DMS 273 (cell line): ENCODE measurements around the gene PASD1.

Source experiments
- DNase-seq: peaks from one replicate; lab custom pipeline; 2025; ENCODE audit not compliant: unreplicated experiment; lab: John Stamatoyannopoulos, UW

Gene PASD1

DNA sequence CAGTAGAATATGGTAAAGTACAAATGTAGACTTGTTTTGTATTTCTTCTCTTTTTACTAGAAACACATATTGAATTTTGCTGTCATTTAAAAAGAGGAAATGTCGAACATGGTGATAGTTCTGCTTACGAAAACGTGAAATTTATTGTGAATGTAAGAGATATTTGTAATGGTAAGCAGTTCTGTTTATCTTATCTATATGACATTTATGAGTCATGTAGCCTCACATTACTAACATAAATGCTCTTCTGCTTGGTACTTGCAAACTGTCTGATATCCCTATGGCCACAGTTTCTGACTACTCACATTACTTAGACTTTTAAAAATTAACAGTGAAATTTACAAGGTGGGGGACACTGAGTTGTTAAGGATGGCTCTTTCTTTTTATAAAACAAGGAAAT is 57.9 kb downstream of the PASD1 start:
- DNase-seq, result no peak

DNA sequence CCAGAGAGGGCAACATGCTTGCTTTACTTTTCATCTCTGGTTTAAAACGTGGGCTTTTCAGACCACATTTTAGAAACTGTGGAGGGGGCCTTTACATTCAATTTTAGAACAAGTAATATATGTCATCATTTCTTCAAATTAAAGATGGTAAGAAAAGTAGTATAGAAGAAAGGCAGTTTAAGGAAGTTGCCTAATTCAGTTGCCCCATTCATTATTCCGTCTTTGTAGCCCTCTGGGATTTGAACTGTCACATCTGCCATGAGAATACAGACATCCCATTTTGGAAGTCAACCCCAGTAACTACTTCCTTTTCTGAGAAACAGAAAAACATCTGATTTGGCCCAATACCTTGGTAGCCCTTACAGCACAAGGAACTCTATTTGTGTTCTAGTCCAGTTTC is 61.2 kb downstream of the PASD1 start:
- DNase-seq, result no peak

DNA sequence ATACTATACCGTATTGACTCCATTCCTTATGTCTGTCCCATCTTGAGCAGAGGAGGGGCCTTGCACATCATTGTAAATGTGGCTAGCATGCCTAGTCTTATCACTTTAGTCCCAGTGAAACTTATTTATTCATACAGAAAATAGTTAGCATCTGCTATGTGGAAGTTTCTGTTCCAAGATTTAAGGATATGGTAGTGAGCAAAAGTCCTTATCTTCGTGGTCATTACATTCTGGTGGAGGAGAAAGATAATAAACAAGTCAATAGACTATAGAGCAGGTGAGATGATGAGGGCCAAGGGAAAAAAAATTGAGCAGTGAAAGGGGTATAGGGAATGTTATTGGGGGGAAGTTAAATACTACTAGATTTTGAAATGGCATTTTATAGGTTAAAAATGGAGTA is 68.3 kb downstream of the PASD1 start:
- no peak for DNase-seq

- DNase-seq, result peak; percentile 15
These were observed 69.7 kb downstream of the PASD1 start for GRCh38 chrX:151633157-151633556.

DNA sequence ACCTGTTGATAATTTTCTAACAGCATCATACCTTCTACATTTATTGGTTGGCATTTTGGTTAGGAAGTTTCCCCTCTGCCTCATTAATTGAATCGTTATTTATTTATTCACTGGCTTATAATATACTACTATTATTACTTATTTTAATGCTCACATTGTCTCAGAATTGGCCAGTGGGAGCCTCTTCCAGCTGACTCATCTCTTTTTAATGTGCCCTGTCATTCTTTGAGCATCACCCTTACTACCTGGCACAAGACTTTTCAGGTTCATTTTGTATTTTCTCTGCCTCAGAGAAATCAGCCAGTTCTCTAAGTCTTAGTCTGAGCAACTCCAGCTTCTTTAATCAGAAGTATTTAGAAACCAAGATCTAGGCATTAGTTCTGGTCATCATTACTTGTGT is 71.5 kb downstream of the PASD1 start:
- no peak for DNase-seq

- no peak for DNase-seq
These were observed 78.1 kb downstream of the PASD1 start for GRCh38 chrX:151641564-151641963.

DNA sequence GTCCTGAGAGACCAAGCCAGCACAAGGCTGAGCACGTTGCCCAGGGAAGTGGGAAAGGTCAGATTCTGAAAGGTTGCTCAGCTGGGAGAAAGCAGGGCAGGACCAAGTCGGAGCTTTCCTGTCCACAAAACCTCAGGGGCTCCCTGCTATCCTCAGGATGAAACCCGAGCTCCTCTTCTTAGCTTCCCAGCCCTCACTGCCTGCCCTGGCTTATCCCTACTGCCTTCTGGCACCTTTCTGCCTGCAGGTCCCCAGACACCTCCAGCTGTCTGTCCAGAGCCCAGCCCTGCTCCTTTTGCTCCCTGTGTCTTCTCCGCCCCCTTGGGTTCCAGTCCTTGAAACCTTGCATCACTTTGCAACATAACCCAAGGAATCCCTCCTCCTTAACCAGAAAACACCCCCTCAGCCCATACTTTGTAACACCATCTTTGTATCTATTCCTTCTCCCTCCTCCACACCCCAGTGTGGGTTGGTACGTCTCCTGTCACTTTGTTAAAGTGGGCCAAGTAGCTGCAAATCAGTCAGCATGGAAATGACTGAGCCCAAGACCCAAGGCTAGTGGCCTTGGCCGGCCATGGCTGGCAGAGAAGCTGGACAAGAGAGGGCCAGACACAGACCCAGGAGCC is 111.8 kb downstream of the PASD1 start:
- DNase-seq, result peak; percentile 49

GRCh38 chrX:151676196-151676595 is 112.7 kb downstream of the PASD1 start:
- DNase-seq, result no peak

DNA sequence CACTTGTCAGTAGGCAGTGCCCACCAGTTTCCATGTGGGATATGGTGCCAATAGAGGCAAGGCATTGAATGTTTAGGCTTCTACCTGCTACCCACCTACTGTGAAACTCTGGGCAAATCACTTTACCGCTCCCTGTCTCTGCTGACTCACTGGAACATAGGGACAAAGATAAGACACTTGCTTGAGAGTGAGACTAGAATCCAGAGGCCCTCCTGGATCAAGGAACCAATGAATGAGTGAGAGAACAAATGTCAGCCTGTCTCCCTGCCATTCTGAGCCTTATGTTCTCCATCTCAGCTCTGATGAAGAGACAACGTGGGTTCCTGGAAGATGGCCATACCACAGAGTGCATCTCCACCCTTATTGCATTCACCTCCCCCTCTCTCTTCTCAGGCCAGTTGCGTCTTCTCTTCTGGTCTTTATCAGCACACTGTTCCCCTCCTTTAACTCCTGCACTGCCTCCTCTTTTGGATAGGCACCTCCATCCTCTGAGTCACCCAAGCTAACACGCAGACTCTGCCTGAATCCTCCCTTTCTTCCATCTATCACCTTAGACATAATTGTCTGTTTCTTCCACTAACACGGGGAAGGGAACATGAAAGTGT is 116.4 kb downstream of the PASD1 start:
- no peak for DNase-seq

DNA sequence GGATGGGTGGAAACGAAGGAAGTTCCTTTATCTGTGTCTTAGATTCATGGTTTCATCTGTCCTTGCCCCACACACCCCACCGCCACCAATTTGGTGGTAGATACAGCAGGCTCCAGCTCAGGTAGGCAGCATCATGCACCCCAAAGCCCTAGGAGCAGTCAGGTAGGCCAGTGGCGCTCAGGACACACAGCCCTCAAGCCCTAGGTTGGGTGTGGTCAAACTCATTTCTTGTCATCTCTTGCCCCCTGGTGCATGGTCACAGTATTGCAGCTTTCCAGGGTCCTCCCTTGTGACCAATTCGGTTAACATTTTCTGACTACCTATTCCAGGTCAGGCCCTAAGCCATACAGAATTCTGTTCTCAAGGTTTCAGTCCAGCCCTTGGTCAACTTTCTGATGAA is 117.3 kb downstream of the PASD1 start:
- peak; percentile 87 for DNase-seq

DNA sequence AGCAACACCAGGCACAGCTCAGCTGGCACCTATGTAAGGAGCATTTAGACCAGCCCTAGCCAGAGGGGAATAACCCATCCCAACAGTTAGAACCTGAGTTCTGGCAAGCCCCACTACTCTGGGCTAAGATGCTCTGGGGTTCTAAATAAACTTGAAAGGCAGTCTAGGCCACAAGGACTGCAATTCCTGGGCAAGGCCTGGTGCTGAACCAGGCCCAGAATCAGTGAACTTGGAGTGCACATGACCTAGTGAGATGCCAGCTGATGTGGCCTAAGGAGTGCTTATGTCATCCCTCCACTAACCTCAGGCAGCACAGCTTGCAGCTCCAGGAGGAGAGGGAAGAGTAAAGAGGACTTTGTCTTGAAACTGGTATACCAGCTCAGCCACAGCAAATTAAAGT is 124.2 kb downstream of the PASD1 start:
- no peak for DNase-seq

GRCh38 chrX:151688695-151689094 is 125.2 kb downstream of the PASD1 start:
- DNase-seq, result no peak

- DNase-seq, result no peak
These were observed 129.3 kb downstream of the PASD1 start for GRCh38 chrX:151692825-151693224.

GRCh38 chrX:151694121-151694520 is 130.6 kb downstream of the PASD1 start:
- no peak for DNase-seq

DNA sequence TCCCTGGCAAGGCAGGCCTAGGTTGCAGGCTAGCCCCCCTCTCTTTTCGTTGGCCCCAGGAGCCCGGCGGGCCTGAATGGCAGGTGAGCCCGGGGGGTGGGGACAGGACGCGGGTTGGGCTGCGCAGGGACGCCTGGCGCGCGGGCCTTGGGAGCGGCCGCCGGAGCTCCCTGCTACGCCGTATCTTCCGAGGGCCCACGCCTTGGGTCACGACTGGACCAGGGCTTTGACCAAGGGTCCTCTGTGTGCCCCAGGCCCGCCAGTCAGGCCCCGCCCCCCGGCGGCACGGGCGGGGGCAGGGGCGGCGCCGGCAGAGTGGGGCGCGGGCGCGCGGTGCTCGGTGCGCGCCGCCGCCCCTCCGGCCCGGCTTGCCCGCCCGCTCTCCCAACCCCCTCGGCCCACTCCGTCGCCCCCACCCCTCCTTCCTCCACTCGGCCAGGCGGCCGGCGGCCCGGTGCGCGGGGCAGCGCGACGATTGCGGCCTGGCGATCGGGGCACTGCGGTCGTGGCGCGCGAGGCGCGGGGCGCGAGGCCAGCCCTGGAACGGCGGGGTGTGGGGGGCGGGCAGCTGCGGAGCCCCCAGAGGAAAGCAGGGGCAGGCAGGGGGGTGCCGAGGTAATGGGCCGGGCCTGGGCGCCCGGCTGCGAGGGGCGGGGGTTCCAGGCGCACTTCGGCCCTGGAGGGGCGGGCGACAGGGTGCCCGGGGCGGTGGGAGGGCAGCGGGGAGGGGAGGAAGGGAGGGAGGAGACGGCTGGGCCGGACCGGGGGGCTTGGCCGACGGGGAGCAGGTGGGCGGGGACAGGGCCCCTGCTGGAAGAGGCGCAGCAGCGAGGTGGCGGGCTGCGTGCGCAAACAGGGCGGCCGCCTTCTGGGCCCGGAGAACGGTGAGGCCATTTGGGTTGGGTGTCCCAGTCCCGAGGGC is 131.4 kb downstream of the PASD1 start, which contains the start of gene PRRG3:
TSS of gene PRRG3 (plus strand) at position 798 of the 922 bp plus-strand sequence. CDS start 3,357 bp downstream, outside the sequence.
- peak; percentile 71 for DNase-seq

DNA sequence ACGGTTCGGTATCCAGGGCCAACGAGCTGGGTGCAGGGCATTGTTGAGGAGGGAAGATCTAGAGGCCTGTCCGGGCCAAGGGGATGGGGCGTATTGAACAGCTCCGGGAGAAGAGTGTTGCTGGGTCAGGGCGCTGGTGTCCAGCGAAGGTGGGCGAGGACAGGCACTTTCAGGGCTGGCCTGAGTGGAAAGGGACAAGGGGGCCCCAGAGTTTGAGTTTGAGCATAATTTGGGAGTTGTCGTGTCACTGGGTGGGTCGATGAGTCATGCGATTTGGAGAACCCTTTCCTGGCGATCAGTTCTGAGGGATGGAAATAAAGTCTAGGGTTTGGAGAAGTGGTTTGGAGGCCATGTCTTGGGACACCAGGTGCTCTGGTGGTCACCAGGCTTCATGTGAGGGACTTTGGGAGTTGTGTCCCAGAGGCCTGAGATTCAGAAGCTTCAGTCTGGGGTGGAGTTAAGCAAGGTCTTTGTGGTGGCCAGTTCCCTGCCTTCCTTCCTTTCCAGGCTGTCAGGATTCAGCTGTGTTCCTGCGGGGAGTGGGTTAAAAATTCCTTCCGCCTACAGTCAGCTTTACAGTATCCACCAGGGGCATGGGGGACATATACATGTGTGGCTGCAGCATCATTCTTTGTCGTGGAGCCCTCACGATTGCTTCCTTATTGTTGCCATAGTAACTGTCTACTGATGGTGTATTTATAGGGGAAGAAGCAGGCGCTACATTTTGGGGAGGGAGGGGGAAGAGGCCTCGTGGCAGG is 132.3 kb downstream of the PASD1 start:
- DNase-seq, result peak; percentile 55

DNA sequence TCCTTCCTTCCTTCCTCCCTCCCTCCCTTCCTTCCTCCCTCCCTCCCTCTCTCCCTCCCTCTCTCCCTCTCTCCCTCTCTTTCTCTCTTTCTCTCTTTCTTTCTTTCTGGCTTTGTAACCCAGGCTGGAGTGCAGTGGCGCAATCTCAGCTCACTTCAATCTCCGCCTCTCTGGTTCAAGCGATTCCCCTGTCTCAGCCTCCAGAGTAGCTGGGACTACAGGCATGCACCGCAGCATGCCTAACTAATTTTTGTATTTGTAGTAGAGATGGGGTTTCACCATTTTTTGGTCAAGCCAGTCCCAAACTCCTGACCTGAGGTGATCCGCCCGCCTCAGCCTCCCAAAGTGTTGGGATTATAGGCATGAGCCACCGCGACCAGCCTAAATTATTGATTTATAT is 133.6 kb downstream of the PASD1 start:
- DNase-seq, result peak; percentile 35

GRCh38 chrX:151697522-151697921 is 134.0 kb downstream of the PASD1 start:
- peak; percentile 86 for DNase-seq

- no peak for DNase-seq
These were observed 135.0 kb downstream of the PASD1 start for GRCh38 chrX:151698485-151698884.

DNA sequence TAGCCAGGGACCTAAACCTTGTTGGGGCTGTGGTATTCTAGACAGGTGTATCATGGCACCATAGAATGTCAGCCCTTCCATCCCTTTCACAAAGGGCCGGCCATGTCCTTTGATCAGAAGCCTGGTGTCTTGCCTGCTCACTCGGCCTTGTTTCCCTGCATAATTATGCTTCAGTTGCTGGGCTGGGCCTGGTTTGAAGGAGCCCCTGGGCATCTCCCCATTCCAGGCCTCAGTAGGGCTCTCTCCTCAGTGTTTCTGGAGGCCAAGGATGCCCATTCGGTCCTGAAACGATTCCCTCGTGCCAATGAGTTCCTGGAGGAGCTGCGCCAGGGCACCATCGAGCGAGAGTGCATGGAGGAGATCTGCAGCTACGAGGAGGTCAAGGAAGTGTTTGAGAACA is 136.3 kb downstream of the PASD1 start:
- no peak for DNase-seq

DNA sequence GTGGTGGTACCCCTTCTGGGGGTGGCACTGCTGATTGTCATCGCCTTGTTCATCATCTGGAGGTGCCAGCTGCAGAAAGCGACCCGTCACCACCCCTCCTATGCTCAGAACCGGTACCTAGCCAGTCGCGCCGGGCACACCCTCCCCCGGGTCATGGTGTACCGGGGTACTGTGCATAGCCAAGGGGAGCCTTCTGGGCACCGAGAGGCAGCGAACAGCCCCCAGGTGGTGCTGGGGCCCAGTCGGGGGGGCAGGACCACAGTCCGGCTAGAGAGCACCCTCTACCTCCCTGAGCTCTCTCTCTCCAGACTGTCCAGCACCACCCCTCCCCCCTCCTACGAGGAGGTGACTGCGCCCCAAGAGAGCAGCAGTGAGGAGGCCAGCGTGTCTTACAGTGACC is 137.1 kb downstream of the PASD1 start:
- DNase-seq, result no peak
